HuH-7.5 (cell line): ENCODE results near the gene CDK19.

Experiments used
- DNase-seq: peaks from one replicate; pipeline ENCODE4 v3.0.0; 2011; ENCODE audit warnings: low spot score

CDK19 gene

GRCh38 chr6:110658631-110659211 is 156.5 kb downstream of the CDK19 start:
- no peak for DNase-seq

GRCh38 chr6:110656492-110656891 is 158.8 kb downstream of the CDK19 start:
- no peak for DNase-seq

DNA sequence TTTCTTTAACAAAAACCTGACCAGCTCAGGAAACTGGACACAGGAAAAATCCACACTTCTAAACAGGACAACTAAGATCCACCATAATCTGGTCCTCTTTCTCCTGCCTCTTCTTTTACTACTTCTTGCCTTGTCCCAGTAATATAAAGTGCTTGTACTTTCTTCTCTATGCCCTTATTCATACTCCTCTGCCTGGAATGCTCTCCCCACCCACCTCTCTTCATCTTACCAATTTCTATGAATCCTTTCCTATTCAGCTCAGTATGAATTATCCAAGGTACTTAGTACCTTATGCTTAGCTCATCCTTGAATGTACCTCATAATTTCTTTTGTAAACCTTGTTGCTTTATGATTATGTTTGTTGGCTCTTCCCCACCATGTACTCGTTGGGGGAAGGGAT is 159.4 kb downstream of the CDK19 start:
- no peak for DNase-seq

DNA sequence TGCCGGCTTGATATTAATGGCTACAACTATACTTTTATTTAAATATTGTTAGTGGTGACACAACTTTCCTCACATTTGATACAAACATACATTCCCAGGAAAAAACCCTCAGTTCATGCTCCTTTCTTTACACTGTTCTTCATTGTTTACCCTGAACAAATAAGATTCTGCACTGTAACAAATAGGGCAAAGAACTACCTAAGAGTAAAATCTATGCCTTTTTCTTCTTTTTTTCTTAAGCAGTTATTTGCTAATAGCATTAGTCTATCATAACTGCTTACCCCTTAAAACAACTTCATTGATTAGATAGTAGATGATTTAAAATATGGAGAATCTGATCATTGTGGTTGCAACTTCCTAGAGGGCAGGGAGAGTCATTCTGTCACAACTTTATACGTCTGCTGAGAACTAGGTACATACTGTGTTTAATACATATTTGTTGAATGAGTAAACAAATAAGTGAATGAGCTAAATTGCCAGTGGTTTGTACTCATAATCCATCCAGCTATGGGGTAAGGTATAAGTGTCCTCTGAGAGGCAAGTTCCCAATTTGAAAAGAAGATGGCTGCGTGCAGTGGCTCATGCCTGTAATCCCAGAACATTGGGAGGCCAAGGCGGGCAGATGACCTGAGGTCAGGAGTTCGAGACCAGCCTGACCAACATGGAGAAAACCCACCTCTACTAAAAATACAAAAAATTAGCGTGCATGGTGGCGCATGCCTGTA is 161.0 kb downstream of the CDK19 start:
- peak; percentile 34 for DNase-seq

GRCh38 chr6:110653381-110653780 is 161.9 kb downstream of the CDK19 start:
- DNase-seq: no peak

- DNase-seq: no peak
These were observed 162.7 kb downstream of the CDK19 start for GRCh38 chr6:110652520-110652919.

DNA sequence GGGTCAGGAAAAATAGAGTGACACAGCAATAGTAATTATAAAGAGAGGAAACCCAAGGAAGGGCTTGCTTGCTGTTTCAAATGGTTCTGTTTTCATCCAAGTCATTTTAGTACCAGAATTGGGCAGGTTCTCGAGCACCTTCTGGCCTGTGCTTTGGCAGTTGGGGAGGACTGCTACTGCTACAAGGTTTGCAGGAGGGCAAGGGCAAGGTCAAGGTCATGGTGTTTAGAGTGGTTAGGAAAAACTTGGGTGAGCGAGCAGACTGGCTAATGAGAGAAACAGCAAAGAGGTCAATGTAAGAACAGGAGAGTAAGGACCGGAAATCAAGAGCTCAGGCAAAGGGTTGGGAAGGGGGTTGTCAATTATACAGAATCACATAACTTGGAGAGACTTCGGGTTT is 164.5 kb downstream of the CDK19 start:
- no peak for DNase-seq

DNA sequence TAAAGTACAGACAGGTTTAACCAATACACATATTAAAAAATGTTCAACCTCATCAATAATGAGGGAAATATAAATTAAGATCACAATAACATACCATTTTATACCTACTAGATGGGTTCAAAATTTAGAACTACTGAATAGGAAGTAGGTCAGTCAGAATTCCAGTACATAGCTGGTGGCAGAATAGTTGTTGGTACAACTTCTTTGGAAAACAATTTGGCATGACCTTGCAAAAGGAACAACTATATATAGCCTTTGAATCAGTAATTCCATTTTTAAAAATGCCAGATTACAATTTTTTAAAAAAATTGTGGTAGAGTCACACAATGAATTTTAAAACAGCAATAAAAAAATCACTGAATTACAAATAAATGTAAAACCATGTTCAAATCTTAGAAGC is 165.6 kb downstream of the CDK19 start:
- no peak for DNase-seq

DNA sequence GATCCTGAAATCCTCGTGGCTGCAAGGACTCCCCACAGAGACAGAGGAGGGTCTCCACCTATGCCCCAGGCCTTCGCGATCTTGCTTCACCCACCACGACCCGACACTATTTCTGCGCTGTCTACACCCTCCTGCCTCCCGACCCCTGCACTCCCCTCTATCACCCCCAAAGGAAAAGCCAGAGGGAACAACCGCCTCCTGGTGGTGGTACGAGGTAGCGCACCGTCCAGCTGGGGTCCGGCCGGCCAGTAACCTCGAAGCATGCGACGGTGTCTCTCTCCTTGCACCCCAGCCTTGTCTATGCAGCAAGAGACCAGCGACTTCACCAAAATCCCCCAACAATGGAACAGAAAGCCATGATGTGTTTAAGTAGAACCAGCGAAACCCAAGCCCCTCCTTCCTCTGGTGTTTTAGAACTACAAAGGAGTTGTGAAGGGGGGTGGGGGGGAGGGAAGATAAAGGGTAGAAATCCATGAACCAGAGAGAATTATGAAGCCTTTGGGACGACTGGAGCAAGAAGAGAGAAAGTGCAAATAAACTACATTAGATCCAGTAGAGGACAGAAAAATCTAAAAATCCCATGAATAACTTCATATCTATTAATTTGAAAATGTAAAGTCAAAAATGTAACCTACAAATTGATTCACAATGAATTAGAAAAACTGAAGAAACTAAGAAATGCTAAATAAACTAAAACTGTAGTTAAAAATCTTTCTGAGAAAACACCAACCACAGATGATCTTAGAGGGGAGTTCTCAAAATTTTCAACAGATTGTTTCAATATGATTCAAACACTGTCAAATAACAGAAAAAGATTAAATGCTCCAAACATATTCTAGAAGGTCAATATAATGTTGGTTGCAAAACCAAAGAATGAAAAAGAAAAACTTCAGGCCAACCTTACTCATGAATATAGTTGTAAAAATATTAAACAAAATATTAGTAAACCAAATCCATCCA is 168.0 kb downstream of the CDK19 start:
- DNase-seq: no peak

GRCh38 chr6:110646419-110646698 is 168.9 kb downstream of the CDK19 start:
- no peak for DNase-seq

DNA sequence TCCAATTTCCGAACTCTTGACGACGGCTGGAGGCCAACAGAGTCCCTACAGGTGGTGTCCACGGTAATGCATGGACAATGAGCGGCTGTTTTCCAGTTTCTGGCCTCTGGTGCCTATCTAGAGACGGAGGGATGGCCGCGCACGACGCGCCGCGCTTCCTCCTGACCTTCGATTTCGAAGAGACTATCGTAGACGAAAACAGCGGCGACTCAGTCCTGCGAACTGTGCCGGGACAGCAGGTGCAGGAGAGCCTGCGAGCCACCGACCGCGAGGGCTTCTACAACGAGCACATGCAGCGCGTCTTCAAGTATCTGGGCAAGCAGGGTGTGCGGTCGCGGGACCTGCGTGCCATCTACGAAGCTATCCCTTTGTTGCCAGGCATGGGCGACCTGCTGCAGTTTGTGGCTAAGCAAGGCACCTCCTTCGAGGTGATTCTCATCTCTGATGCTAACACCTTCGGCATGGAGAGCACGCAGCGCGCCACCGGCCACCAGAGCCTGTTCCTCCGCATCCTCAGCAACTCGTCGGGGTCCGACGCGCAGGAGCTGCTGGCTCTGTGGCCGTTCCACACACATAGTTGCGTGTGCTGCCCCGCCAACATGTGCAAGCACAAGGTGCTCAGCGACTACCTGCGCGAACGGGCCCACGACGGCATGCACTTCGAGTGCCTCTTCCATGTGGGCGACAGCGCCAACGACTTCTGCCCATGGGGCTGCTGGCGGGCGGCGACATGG is 169.4 kb downstream of the CDK19 start:
- DNase-seq: no peak

DNA sequence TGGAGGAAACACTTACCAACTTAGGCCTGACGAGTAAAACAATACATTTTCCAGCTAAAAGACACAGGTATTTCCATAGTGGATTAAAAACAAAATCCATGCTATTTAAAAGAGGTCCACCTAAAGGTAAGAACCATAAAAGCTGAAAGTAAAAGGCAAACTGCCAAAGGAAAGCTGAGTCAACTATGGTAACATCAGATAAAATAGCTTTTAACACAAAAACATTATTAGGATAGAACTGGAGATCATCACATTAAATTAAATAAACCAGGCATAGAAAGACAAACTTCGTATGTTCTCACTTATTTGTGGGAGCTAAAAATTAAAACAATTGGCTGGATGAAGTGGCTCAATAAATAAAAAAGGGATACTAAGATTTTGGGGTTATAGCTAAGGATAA is 172.1 kb downstream of the CDK19 start:
- DNase-seq: no peak

- DNase-seq: no peak
These were observed 172.6 kb downstream of the CDK19 start for GRCh38 chr6:110642711-110643110.

DNA sequence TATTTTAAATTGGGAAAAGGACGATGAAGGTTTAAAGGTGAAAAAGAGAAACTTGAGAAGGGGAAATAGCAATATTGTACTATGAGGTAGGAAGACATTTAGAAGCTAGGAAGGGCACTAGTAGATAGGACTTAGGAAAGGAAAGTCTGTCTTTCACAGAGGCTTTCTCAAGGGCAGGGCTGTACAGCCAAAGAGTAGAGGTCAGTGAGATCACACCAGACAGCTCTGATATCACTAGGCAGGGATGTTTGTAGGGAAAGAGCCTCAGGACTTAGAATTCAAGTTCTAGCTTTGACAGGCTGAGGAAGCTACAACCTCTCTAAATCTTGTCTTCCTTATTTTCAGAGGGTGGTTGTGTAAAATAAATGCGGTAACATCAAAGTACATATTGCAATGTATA is 178.5 kb downstream of the CDK19 start:
- DNase-seq: no peak

- no peak for DNase-seq
These were observed 180.2 kb downstream of the CDK19 start for GRCh38 chr6:110635096-110635495.

- DNase-seq: no peak
These were observed 181.5 kb downstream of the CDK19 start for GRCh38 chr6:110633731-110634213.

DNA sequence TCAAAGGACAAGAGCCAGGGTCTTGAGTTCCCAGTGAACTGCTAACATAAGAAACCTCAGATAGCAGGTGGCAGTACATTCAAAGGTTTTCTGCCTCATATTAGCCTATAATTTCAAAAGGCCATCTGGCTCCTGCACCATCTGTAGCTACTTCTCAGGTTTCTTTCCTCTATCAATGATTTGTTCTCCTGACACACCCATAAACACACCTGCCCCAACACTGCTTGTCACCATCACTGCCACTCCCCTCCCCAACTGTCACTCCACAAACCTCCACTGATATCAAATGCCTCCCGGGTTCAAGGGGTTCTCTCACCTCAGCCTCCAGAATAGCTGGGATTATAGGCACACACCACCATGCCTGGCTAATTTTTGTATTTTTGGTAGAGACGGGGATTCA is 186.1 kb downstream of the CDK19 start:
- DNase-seq: no peak

DNA sequence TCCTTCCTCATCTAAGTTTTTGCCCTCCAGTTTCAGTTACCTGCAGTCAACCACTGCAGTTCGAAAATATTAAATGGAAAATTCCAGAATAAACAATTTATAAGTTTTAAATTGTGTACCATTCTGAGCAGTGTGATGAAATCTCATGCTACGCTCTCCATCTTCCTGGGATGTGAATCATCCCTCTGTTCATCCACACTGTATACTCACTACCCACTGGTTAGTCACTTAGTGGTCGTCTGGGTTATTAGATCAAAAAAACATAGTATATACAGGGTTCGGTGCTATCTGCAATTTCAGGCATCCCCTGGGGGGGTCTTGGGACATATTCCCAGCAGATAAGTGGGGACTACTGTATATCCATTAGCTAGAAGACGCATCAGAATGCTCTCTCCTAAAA is 186.9 kb downstream of the CDK19 start:
- no peak for DNase-seq

DNA sequence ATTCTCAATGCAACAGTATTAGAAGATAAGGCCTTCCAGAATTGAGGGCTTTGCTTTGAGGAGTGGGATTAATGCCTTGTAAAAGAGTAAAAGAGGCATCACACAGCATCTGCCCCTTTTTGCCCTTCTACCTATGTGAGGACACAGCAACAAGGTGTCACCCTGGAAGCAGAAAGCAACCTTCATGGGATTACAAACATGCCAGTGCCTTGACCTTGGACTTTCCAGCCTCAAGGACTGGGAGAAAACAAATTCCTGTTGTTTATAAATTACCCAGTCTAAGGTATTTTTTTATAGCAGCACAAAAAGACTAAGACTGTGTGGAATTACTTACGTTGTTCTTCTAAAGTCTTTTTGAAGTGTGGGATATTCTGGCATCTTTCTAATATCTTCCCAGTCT is 188.8 kb downstream of the CDK19 start:
- DNase-seq: no peak

DNA sequence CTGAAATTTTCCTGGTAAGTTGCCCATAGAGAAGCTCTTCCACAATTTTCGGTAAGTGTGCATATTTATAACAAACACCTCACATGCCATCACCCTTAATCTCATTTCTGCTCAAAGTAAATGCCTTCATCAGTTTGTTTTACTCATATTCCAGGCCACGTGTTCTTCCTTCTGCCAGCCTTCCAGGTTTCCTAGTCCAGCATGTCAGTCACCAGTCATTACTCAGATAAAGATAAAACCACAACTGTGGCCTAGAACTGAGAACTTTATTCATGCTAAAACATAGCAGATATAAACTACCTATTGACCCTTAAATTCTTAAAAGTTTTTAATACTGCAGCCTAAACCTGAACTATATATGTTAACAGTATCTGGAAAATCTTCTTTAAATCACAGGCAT is 189.4 kb downstream of the CDK19 start:
- no peak for DNase-seq

DNA sequence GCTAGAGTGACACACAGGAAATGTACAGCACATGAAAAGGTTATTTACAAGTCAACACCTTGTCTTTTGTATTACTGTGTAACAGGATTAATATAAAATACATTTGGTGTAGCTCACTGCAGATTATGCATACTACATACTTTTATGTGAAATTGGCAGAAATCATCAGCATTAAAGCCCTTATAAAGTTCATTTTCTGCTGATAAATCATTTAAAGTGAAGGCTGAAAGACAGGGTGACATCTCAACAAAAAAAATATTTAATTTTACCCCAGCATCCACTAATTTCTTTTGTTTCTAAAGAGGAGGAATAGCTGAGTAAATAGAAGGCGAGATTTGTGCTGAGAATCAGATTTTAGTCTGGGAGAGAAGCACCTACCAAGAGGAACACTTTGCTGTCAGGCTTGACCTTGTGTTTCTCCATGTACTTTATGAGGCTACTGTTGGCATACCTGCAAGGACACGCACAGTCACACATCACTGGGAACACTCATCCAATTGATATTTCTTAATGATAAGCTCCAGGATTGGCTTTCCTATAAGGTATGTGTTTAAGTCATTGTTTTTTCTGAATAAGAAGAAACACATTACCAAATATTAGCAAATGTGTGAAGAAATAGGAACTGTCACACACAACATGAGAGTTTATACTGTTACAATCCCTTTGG is 192.2 kb downstream of the CDK19 start:
- no peak for DNase-seq

DNA sequence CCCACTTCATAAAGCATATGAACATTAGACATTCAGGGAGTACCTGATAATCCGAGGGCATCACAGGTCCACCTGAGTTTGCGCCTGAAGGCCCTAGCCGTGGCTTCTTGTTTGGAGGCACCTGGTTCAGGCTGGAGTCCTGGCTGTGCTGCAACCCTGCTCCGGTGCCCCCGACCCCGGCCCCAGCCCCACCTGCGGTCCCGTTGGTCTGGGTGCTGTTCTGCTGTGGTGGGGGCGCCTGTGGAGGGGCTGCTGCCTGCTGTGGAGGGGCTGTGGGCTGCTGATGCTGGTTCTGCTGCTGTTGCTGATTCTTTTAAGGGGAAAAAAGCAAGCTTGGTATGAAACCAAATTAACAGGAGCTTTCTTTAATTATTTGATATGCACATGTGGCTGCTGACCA is 194.2 kb downstream of the CDK19 start:
- no peak for DNase-seq
